HG03095 (cell line): Measurements from ENCODE around the gene AEBP1.

Experiments used
- ATAC-seq: cut with Tn5 transposase; IDR thresholded peaks from one replicate; pipeline ENCODE4 v1.9.1; 2021; ENCODE audit warnings: moderate library complexity; ENCODE audit not compliant: unreplicated experiment

AEBP1 gene

DNA sequence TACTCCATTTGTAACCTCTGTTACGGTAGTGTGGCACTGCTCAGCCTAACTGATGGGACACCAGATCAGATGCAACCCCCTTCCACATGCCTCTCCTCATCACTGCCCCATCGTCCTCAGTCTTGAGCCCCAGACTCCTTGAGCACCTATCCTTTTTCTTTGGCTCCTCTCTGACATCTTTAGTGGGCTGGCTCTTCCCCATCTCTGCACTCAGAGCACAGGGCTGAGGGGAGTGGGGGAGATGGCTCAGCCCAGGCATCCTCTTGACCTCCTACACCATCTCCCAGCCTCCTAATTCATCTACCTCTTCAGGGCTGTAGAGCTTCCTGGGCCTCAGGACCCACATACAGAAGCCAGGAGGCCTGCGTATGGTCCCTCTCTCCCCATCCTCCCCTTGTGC is 20.3 kb upstream of the AEBP1 start:
- ATAC-seq = no peak

DNA sequence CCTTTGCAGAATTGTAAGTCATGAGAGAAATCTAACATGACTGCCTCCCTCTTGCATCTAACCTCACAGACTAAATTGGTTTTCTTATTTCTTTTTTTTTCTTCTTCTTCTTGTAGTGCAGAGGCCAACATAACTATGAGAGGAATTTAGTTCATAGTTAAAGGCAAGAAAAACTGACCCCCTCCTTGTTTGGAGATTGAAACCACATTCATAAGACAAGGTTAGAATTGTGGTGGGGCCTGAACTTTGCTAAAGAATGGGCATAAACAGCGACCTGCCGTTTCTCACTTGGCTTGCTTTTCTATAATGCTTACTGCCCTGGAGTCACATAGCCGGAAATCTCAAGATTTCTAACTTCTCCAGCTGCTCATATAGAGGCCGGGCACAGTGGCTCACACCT is 19.4 kb upstream of the AEBP1 start:
- ATAC-seq = no peak

DNA sequence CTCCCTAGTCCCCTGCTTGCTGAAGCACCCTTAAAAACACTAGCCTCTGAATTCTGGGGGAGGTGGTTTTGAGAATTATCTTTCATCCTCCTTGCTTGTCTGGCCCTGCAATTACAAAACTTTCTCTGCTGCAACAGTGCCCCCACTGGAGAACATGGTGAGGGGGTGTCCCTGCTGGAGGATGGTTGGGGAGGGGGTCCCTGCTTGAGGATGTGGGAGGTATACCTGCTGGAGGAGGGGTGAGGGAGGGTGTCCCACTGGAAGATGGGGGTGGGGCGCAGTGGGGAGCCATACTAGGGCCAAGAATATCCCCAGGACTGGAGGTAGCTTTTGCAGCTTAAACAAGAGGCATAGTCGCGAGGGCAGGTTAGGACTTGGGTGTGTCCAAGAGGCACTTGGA is 18.6 kb upstream of the AEBP1 start:
- no peak for ATAC-seq

DNA sequence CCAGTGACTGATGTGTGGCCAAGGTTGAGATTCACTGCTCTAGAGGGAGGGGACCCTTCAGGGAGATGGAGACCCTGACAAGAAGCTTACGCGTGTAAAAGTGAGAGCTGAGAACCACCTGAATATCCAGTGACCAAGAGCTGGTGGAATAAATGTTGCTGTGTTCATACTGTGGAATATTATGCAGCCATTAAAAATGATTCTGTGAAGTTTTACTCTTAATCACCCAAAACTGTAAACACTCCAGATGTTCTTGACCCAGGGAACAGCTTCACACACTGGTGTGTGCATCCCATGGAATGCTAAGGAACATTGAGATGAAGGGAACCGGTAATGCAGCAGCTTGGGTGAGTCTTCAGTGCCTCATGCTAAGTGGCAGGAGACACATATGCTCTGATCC is 17.5 kb upstream of the AEBP1 start:
- no peak for ATAC-seq

DNA sequence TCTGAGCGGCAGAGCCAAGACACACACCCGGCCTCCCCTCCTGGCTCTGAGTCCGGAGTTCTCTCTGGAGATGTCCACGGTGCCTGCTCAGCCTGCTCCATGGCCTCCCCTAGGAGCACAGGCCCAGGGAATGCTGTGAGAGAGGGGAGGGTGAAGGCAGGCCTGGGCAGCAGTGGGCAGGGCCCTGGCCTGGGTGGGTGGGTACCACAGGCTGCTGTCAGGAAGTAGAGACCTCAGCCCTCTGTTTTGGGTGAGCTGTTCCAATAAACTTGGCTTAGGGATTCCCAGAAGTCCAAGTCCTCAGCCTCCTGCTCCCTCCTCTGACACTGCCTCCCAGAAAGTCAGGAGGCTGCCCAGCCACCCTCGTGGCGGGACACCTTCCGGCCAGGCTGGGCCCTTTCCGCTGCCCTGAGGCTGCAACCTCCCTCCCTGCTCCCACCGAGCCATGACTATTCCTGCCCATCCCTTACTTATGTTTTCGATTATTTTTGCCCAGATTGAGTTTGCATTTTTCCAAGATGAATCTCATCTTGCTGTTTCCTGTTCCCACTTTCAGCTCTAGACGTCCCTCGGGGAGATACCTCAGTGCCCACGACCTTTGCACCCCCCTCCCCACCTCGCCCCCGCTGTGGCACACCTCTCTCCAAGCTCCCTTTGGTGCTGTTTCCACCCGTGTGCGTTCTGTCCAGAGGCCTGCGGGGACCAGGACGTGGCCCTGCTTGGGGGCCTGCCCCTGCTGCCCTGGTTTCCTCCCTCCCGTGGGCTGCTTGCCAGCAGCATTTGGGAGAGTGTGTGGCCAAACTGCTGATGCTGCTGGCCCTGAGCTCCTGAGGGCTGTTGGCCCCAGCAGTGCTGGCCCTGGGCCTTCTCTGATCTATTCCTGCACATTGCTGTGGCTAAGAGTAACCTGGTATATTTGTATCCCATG is 16.0 kb upstream of the AEBP1 start:
- ATAC-seq = no peak

DNA sequence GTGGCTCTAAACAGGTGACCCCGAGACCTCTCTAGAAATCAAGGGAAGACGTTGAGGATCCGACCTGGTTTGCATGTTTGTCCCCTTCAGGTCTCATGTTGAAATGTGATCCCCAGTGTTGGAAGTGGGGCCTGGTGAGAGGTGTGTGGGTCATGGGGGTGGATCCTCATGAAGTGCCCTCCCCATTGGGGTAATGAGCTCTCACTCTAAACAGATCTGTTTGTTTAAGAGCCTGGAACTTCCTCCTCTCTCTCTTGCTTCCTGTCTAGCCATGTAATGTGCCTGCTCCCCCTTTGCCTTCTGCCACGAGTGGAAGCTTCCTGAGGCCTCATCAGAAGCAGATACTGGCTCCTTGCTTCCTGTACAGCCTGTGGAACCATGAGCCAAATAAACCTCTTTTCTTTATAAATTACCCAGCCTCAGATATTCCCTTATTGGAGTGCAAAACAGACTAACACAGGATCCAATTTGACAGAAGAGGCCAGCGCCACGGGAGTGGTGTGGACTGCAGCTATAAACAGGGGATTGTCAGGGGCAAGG is 11.0 kb upstream of the AEBP1 start:
- no peak for ATAC-seq

- ATAC-seq = no peak
Observed at GRCh38 chr7:44094365-44094764, 9.8 kb upstream of the AEBP1 start.

GRCh38 chr7:44094883-44095592 is 9.1 kb upstream of the AEBP1 start:
- no peak for ATAC-seq

- no peak for ATAC-seq
Observed at GRCh38 chr7:44095781-44096180, 8.4 kb upstream of the AEBP1 start.

GRCh38 chr7:44096326-44096881 is 7.7 kb upstream of the AEBP1 start:
- no peak for ATAC-seq

DNA sequence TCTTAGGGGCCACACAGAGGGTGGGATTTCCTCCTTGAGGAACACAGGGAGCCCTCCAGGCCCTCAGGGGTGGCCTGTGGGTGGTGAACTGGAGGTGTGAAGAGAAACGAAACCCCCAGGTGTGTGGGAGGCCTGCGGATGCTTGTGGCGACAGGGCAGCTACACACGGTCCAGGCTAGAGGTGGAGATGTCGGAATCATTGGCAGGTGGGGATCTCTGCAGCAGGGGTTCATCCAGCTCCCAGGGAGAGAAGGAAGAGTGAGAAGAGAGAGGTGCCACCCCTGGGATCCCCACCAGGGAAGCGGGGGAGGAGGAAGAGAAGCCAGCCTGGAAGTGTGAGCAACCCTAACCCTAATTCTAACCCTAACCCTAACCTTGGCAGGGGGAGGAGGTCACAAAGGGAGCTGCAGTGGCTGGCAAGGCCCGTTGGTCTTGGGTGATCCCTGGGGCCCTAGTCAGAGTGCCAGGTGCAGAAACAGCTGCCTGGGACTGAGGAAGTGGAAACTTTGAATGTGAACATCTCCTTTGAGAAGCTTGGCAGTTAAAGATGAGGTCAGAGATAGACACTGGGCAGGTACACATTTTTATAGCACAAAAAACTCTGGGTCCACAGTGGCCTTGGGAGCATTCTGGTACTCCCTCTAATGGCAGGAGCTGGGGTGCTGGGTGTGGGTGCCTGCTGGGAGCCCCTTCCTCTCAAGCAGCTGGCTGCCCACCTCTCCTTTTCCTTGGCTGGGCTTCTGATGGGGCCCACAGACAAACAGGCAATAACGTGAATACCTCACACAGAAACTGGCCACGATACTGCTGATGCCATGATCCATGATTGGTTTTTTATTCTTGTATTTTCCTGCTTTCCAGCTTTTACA is 6.8 kb upstream of the AEBP1 start:
- ATAC-seq = no peak

DNA sequence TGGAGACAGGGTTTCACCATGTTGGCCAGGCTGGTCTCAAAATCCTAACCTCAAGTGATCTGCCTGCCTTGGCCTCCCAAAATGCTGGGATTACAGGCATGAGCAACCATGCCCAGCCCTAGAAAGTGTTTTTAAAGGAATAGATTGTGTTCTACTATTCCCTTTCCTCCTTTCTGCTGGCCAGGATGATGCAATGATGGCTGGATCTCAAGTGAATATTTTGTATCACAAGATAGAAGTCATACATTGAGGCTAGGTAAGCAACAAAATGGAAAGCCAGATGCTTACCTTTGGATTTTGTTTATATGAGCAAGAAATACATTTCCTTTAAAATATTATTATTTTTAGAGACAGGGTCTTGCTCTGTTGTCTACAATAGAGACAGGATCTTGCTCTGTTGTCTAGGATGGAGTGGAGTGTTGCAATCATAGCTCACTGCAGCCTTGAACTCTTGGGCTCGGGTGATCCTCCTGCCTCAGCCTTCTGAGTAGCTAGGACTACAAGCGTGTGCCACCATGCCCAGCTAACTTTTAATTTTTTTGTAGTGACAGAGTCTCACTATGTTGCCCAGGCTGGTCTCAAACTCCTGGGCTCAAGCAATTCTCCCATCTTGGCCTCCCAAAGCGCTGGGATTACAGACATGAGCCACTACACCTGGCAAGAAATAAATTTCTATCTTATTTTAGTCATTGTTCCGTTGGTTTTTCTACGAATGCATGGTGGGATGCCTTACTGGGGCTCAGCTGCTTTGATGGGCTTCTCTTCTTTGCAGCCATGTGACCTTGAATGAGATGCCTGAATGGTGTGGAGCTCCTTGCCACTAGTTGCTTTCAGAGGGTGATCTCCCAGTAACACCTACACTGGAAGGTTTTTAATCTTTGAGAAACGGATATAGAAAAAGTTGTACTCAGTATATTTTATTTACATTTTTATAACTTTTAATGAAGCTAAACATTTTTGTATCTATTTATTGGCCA is 5.8 kb upstream of the AEBP1 start:
- no peak for ATAC-seq

DNA sequence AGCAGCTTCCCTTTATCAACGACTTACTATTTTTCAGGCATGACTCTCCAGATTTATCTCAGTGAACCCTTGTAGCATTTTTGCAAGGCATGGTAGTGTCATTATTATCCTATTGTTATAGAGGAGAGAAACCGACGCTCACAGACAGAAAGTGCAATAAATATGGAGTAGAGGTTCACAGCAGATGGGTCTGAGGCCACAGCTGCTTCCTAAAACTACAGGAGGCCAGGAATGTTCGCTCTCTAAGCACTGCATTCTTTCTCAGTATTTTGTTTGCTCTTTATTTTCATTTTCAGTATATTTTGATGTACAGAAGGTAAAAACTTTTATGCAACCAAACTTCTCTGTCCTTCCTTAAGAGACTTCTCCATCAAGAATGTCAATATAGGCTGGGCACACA is 4.5 kb upstream of the AEBP1 start:
- ATAC-seq = no peak

- ATAC-seq = no peak
Observed at GRCh38 chr7:44100458-44101302, 3.5 kb upstream of the AEBP1 start.

DNA sequence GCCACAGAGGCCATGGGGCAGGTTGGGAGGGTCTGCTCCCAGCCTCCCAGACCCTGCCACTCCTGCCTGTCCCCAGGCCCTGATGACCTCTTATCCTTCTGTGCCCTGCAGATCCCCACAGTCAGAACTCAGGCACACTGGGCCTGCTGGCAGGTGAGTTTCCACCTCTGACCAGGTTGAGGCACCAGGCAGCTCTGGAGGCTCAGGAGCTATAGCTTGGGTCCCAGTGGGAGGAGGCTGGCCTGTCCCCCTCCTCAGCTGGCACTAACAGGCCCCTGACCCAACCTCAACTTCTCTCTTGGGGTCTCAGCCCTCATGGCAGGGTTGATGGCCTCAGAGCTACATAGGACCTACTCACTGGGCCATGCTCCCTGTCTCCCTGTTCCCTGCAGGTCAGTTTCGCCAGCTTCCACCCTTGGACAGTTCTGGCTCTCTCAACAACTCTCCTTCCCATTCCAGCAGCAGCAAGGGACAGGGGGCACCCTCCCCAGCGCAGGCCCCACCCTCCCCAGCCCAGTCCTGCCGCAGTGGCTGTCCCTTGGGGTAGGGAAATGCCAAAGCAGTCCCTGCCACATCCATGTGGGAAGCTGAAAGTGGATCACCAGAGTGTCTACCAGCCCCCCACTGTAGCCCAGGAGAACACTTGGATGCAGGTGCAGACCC is 2.7 kb upstream of the AEBP1 start:
- ATAC-seq = no peak

- ATAC-seq = no peak
Observed at GRCh38 chr7:44101966-44102845, 1.9 kb upstream of the AEBP1 start.
